ENCODE results near the gene EFL1.

- TF ChIP-seq POLR2A (IDR thresholded peaks at IDR 0.05) (no peak), CTCF (IDR thresholded peaks at IDR 0.05) (no peak)
Observed at GRCh38 chr15:82186161-82186560, 76.4 kb downstream of the EFL1 start.
